ENCODE results near the gene TACR2. TPM values are rescaled to one million over a fixed set of nuclear protein-coding genes. Genes with fewer than 3 reads are reported as not detected.

The TACR2 gene
- total and polyA plus RNA-seq, 2 donors (not counting 3 experiments of a cell fraction or from before 2014, with no cell fraction given) = 0.19 TPM; not detected in 1

DNA sequence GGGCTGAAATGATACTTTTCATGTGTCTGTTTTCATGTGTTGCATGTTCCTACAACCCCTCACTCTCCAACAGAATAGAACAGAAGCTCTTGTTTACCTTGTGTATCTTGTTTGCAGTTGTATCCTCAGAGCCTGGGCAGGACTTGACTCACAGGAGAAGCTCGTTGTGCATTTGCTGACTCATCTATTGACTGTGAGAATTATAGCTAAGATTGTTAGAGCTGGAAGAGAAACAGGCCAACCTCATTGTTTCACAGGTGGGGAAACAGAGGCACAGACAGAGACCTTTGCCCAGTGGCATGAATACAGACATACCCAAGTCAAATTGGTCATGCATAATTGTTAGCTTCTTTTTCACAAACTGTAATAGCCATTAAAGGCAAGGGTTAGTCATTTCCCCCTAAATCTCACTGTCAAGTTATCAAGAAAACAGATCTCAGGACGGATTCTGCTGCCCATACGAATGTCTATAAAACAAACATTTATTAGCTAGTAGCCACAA, 30.0 kb upstream of the TACR2 start:
- FAIRE-seq (peak; percentile 89), DNase-seq (ENCODE audit: low read depth, low spot score) (peak; percentile 96)
- intact Hi-C loops (cut with micrococcal nuclease) (loop anchor here (2.0 kb wide), 1 partner anchor 20 kb away; no protein-coding TSS in a partner anchor), dilution Hi-C loops (cut with MboI; ENCODE audit: extremely low pct_ligation_motif_present, low sequenced_read_pairs) (no loop called here)
- Histone ChIP-seq H2AFZ (ENCODE audit: low read depth, low read length) (peak overlapping the region; percentile 22), H3K79me2 (ENCODE audit: control insufficient read depth, insufficient read depth, low read length) (peaks cover under 1% of the 10 kb centered on the region), H3K4me1 (ENCODE audit: control insufficient read depth, extremely low read depth, insufficient read depth, low read length) (peaks cover 64% of the 10 kb centered on the region), H3K36me3 (ENCODE audit: control insufficient read depth in 2 of 2, extremely low read depth in 1 of 2, insufficient read depth in 2 of 2, low read length in 2 of 2) (no peaks in the 10 kb centered on the region), H3K9me3 (replicated peaks; ENCODE audit: control insufficient read depth, insufficient read depth, low read length) (no peaks in the 10 kb centered on the region), H3K9me1 (replicated peaks; ENCODE audit: control insufficient read depth, extremely low read depth, insufficient read depth, low read length) (no peaks in the 10 kb centered on the region), H3K4me3 (replicated peaks in 1 of 3; ENCODE audit: insufficient read depth in 1 of 3, low read depth in 1 of 3, low read length in 3 of 3) (no peak overlapping the region), H4K20me1 (replicated peaks; ENCODE audit: control insufficient read depth, extremely low read depth, insufficient read depth, low read length) (no peaks in the 10 kb centered on the region), H3K27me3 (ENCODE audit: control insufficient read depth in 2 of 2, insufficient read depth in 2 of 2, low read length in 2 of 2) (no peaks in the 10 kb centered on the region), H3K4me2 (ENCODE audit: insufficient read depth, low read length) (peak overlapping the region; percentile 74), H3K9ac (replicated peaks; ENCODE audit: extremely low read depth, insufficient read depth, low read length) (peak overlapping the region; percentile 58), H3K27ac (ENCODE audit: insufficient read depth, low read depth, low read length) (peak overlapping the region; percentile 82)
- POLR2A ChIA-PET = interaction anchor here (1.5 to 1.8 kb wide), 3 partner anchors 18 to 28 kb away, joined by 3 to 9 read pairs (median 4); no protein-coding TSS in a partner anchor
- no TSS peak for BruUV-seq (replicated peaks)
- CTCF ChIA-PET = interaction anchor here (0.6 to 7.5 kb wide), 17 partner anchors 8 to 69 kb away, joined by 3 to 60 read pairs (median 7); no protein-coding TSS in a partner anchor
- TF ChIP-seq JUN (IDR thresholded peaks at IDR 0.05; ENCODE audit: borderline replicate concordance, insufficient read depth, insufficient read length, low read depth) (peak; percentile 91), EZH2 (IDR thresholded peaks at IDR 0.05; ENCODE audit: borderline replicate concordance, low read depth, low read length, severe bottlenecking) (no peak), POLR2AphosphoS5 (IDR thresholded peaks at IDR 0.05; ENCODE audit: insufficient read depth, low read depth, low read length) (peak; percentile 75), POLR2A (IDR thresholded peaks at IDR 0.05; ENCODE audit: low read depth, low read length) (no peak), MYC (IDR thresholded peaks at IDR 0.05; ENCODE audit: low read depth, low read length) (no peak), FOS (IDR thresholded peaks at IDR 0.05; ENCODE audit: borderline replicate concordance, insufficient read depth, low read length) (peak; percentile 96), GATA2 (IDR thresholded peaks at IDR 0.05; ENCODE audit: insufficient read depth, insufficient read length, low read depth, low read length) (peak; percentile 95)
- TF ChIP-seq, protein P1, sequence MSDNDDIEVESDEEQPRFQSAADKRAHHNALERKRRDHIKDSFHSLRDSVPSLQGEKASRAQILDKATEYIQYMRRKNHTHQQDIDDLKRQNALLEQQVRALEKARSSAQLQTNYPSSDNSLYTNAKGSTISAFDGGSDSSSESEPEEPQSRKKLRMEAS (IDR thresholded peaks at IDR 0.05; ENCODE audit: insufficient read depth, insufficient read length) = no peak
- TF ChIP-seq, protein P2, sequence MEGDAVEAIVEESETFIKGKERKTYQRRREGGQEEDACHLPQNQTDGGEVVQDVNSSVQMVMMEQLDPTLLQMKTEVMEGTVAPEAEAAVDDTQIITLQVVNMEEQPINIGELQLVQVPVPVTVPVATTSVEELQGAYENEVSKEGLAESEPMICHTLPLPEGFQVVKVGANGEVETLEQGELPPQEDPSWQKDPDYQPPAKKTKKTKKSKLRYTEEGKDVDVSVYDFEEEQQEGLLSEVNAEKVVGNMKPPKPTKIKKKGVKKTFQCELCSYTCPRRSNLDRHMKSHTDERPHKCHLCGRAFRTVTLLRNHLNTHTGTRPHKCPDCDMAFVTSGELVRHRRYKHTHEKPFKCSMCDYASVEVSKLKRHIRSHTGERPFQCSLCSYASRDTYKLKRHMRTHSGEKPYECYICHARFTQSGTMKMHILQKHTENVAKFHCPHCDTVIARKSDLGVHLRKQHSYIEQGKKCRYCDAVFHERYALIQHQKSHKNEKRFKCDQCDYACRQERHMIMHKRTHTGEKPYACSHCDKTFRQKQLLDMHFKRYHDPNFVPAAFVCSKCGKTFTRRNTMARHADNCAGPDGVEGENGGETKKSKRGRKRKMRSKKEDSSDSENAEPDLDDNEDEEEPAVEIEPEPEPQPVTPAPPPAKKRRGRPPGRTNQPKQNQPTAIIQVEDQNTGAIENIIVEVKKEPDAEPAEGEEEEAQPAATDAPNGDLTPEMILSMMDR (IDR thresholded peaks at IDR 0.05; ENCODE audit: extremely low read depth in 1 of 2, insufficient read depth in 1 of 2, low read depth in 1 of 2, low read length in 2 of 2) = no peak

Measured in endothelial cell of umbilical vein (primary cell).